Peyer's patch (tissue), 4 donors: ENCODE measurements around the gene B3GAT3. TPM values are rescaled to one million over a fixed set of nuclear protein-coding genes. Genes with fewer than 3 reads are reported as not detected.
"Not testable (repeated sequence)": the region's sequence is repeated elsewhere in the genome, so short reads cannot be mapped to it uniquely, and the experiment has no call there.

Source experiments
- DNase-seq, 3 donors: peaks; one replicate each; pipeline ENCODE4 v3.0.0-alpha.2; 2017 to 2019
- H3K27ac ChIP-seq, 4 donors: fragments of 200-600 bp; sonication (generic); one replicate each; pipeline ENCODE4 v1.5.1; 2016 to 2019
- H3K27me3 ChIP-seq, 2 donors: fragments of 200-600 bp; sonication (generic); one replicate each; pipeline ENCODE4 v1.5.1; 2019
- H3K36me3 ChIP-seq, 3 donors: fragments of 200-600 bp; sonication (generic); one replicate each; pipeline ENCODE4 v1.5.1; 2016 to 2019
- H3K4me1 ChIP-seq, 4 donors: fragments of 200-600 bp; sonication (generic); one replicate each; pipeline ENCODE4 v1.5.1; 2016 to 2019
- H3K4me3 ChIP-seq, 4 donors: fragments of 200-600 bp; sonication (generic); 1 replicate in 3 of 4; 2 replicates in 1 of 4; pipeline ENCODE4 v1.5.1; 2016 to 2019; ENCODE audit warnings: mild to moderate bottlenecking in 1 of 4
- H3K9me3 ChIP-seq, 4 donors: fragments of 200-600 bp; sonication (generic); one replicate each; pipeline ENCODE4 v1.5.1; 2016 to 2019; ENCODE audit warnings: mild to moderate bottlenecking in 1 of 4
- CTCF ChIP-seq, 6 experiments: fragments of 450-650 bp in 4 of 6; fragments of 200-600 bp in 2 of 6; sonication (generic) in 1 of 6; IDR thresholded peaks; one replicate each; pipeline ENCODE4 v1.5.1; 2017 to 2019; ENCODE audit warnings: antibody characterized with exemption in 6 of 6, mild to moderate bottlenecking in 3 of 6, moderate library complexity in 1 of 6
- POLR2A ChIP-seq, 2 donors: fragments of 450-650 bp; IDR thresholded peaks; one replicate each; pipeline ENCODE4 v1.5.1; 2017; ENCODE audit warnings: antibody characterized with exemption in 2 of 2, mild to moderate bottlenecking in 2 of 2, moderate library complexity in 2 of 2
- total RNA-seq, 4 donors: library from RNA; depleted of rRNA; stranded (reverse); fragments of >200 nt; gene quantifications; one replicate each; pipeline ENCODE4 v1.1.0, GENCODE V29; 2016

Gene B3GAT3
- total RNA-seq, 4 donors from 2014 or later, result 26.6 to 88.3 (median 38.0) TPM

GRCh38 chr11:62593434-62594044 is 28.2 kb downstream of the B3GAT3 start:
- Histone ChIP-seq H3K4me3 (no peak overlapping the region), H3K9me3 (no peaks in the 10 kb centered on the region), H3K27me3 (no peaks in the 10 kb centered on the region), H3K4me1 (peaks cover 0 to 29% (median 10%) of the 10 kb centered on the region in 4 donors), H3K27ac (peak overlapping the region in 2 of 4 donors; percentile 6 to 9), H3K36me3 (peaks cover 0 to 54% (median 0%) of the 10 kb centered on the region in 3 donors)
- DNase-seq, result peak; percentile 85 to 93 (median 86)
- TF ChIP-seq CTCF (IDR thresholded peaks at IDR 0.05) (peak in 5 of 6 experiments; percentile 47 to 69 (median 63)), POLR2A (IDR thresholded peaks at IDR 0.05) (no peak)

GRCh38 chr11:62592989-62593421 is 28.8 kb downstream of the B3GAT3 start:
- peak overlapping the region; percentile 93 to 96 (median 94) for H3K27ac ChIP-seq
- no peaks in the 10 kb centered on the region for H3K9me3 ChIP-seq
- no peak for DNase-seq
- peaks cover 0 to 25% (median 10%) of the 10 kb centered on the region in 4 donors for H3K4me1 ChIP-seq
- no peak overlapping the region for H3K4me3 ChIP-seq
- H3K36me3 ChIP-seq, result peaks cover 0 to 54% (median 0%) of the 10 kb centered on the region in 3 donors
- no peaks in the 10 kb centered on the region for H3K27me3 ChIP-seq
- TF ChIP-seq CTCF (IDR thresholded peaks at IDR 0.05), result no peak

GRCh38 chr11:62592146-62592815 is 29.5 kb downstream of the B3GAT3 start:
- H3K4me1 ChIP-seq, result peaks cover 0 to 25% (median 10%) of the 10 kb centered on the region in 4 donors
- peak overlapping the region; percentile 47 to 85 (median 68) for H3K4me3 ChIP-seq
- TF ChIP-seq CTCF (IDR thresholded peaks at IDR 0.05) (no peak), POLR2A (IDR thresholded peaks at IDR 0.05) (no peak)
- H3K27me3 ChIP-seq, result no peaks in the 10 kb centered on the region
- H3K9me3 ChIP-seq, result no peaks in the 10 kb centered on the region
- DNase-seq, result no peak
- peak overlapping the region; percentile 93 to 96 (median 94) for H3K27ac ChIP-seq
- H3K36me3 ChIP-seq, result peaks cover 0 to 53% (median 0%) of the 10 kb centered on the region in 3 donors

- H3K4me1 ChIP-seq, result peaks cover 0 to 25% (median 10%) of the 10 kb centered on the region in 4 donors
- H3K27me3 ChIP-seq, result no peaks in the 10 kb centered on the region
- peak within 1 kb of the TSS; percentile 47 to 85 (median 68) for H3K4me3 ChIP-seq
- TF ChIP-seq POLR2A (IDR thresholded peaks at IDR 0.05) (peak; percentile 71 to 93), CTCF (IDR thresholded peaks at IDR 0.05) (peak in 1 of 6 experiments; percentile 17)
- H3K9me3 ChIP-seq, result no peaks in the 10 kb centered on the region
- peak; percentile 94 to 99 (median 96) for DNase-seq
- peak within 1 kb of the TSS; percentile 93 to 96 (median 94) for H3K27ac ChIP-seq
- peaks cover 0 to 53% (median 0%) of the 10 kb centered on the region in 3 donors for H3K36me3 ChIP-seq
These were observed 30.2 kb downstream of the B3GAT3 start, which contains the start of gene TUT1 for GRCh38 chr11:62591448-62592145. Gene TUT1 (minus strand): TSS chr11:62591523. CDS start chr11:62591485, 38 bp downstream.

- H3K9me3 ChIP-seq, result no peaks in the 10 kb centered on the region
- TF ChIP-seq POLR2A (IDR thresholded peaks at IDR 0.05) (no peak), CTCF (IDR thresholded peaks at IDR 0.05) (no peak)
- no peak overlapping the region for H3K27ac ChIP-seq
- DNase-seq, result no peak
- H3K27me3 ChIP-seq, result no peaks in the 10 kb centered on the region
- peaks cover 0 to 25% (median 10%) of the 10 kb centered on the region in 4 donors for H3K4me1 ChIP-seq
- peaks cover 0 to 53% (median 0%) of the 10 kb centered on the region in 3 donors for H3K36me3 ChIP-seq
- H3K4me3 ChIP-seq, result no peak overlapping the region
These were observed 32.7 kb downstream of the B3GAT3 start for GRCh38 chr11:62588966-62589637.

GRCh38 chr11:62585356-62585755 is 36.4 kb downstream of the B3GAT3 start:
- DNase-seq, H3K4me3 ChIP-seq, H3K27me3 ChIP-seq, H3K27ac ChIP-seq, H3K4me1 ChIP-seq, H3K9me3 ChIP-seq: not testable (repeated sequence)
- peaks cover 0 to 69% (median 0%) of the 10 kb centered on the region in 3 donors for H3K36me3 ChIP-seq

GRCh38 chr11:62581735-62582134 is 40.1 kb downstream of the B3GAT3 start:
- not testable (repeated sequence) for H3K27ac ChIP-seq, DNase-seq, H3K4me3 ChIP-seq, H3K27me3 ChIP-seq, H3K4me1 ChIP-seq, H3K9me3 ChIP-seq
- H3K36me3 ChIP-seq, result peaks cover 0 to 73% (median 0%) of the 10 kb centered on the region in 3 donors
